NCI-H510A treated with DMSO at 0.1 percent for 48 hours (cell line): ENCODE measurements around the gene TFCP2L1.

Experiments used
- DNase-seq: peaks from one replicate; lab custom pipeline; 2025; lab: John Stamatoyannopoulos, UW

Gene TFCP2L1

GRCh38 chr2:121219866-121220265 lies 65.1 kb downstream of the TFCP2L1 start:
- DNase-seq = no peak

DNA sequence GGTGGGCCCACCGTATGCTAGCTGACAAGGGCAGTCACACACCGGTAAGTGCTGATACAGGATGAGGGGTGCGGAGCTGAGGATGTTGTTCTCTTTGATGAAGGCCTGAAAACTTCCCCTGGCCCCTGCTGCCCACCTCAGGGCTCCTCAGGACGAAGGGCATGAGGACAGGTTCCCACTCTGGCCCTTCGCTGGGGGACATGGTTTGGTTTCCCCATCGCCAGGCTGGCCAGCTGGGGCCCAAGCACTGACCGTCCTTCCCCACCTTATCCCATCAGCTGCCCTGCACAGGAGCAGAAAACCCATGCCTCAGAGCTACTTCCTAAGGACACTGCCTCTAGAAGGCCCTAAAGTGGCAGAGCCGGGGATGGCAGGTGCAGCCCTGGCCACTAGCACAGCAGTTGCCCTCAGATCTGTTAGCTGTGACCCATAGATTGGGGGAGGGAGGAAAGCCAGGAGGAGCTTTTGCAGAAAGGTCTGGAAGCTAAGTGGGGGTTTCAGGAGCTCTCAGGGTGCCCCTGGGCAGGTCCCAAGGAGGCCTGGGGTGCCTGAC lies 66.5 kb downstream of the TFCP2L1 start:
- DNase-seq = no peak

- no peak for DNase-seq
Measured at GRCh38 chr2:121217627-121218026, 67.4 kb downstream of the TFCP2L1 start.

DNA sequence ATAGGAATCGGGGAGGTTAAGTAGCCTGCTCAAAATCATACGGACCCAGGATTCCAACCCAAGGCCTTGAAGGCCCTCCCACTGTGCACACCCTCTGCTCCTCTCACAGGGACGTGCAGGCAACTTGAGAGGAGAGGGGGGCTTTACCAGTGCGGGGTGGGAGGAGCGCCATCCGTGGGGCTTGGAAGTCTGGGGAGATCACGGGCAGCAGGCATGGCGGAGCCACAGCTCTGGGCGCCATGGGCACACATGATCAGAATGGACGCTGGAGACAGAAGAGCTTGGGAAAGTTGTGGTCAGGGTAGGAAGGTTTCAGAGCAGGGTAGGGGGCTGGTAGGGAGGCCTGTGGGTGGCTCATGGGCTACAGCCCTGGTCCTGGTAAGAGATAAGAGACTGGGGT lies 70.7 kb downstream of the TFCP2L1 start:
- DNase-seq = no peak

- no peak for DNase-seq
Measured at GRCh38 chr2:121213386-121213785, 71.6 kb downstream of the TFCP2L1 start.

DNA sequence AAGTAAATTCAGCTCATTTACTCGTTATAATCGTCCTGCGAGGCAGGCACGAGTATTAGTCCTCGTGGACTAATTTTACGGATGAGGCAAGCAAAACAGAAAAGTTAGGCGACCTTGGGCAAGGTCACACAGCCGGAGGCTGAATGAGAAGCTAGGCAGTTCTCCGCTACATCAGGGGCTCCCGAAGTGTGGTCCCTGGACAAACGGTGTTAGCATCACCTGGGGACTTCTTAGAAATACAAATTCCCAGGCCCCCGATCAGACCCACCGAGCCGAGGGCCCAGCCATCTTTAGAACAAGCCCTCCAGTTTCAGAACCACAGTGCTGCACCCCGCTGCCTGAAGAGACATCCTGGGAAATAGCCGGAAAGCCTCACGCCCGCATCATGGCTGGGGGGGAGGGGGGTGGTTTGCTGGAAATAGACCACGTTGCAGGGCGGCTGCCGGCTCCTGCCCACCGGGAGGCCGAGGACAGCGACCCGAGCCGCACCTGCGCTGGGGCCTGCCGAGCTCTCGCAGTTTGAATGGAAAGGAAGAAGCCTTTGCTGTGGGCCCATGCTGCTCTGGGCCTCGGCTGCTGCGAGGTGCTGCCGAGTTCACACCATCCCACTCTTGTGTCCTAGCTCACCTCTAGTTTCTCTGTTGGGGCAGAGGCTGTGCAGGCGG lies 72.2 kb downstream of the TFCP2L1 start:
- DNase-seq = no peak

- no peak for DNase-seq
Measured at GRCh38 chr2:121211689-121212151, 73.3 kb downstream of the TFCP2L1 start.

GRCh38 chr2:121211251-121211650 lies 73.8 kb downstream of the TFCP2L1 start:
- DNase-seq = no peak

DNA sequence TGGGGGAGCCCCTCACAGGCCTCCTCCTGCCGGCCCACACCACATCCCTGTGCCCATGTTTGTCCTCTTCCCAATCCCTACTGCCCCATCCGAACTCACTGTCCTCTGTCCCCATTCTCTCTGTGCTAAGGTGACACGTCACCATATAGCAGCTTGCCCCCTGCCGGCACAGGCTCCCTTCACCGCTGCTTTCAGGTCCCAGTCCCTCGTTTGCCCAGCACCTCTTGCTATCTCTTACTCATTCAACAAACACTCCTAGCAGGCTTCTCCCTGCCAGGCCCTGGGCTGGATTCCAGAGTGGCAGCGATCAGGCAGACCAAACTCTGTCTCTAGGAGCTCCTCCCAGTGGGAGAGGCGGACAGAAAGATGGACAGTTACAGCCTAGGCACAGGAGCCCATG lies 74.3 kb downstream of the TFCP2L1 start:
- no peak for DNase-seq

GRCh38 chr2:121209014-121209610 lies 75.9 kb downstream of the TFCP2L1 start:
- DNase-seq = no peak

DNA sequence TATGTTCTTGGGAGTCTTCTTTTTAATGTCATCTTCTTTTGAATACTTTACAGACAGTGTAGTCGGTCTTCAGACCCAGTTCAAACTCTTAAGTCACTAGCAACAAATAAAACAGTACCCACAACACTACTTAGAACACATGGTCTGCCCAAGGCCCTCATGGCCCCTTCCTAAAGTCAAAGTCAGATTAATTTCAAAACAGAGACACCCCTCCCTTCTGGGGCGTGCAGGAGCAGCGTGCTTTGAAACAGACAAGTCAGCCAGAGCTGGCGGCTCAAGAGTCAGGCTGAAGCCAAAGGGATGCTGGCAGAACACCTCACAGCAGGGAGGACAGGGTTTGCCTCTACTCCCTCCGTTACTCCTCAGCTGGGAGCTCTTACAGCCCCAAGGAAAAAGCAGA lies 77.5 kb downstream of the TFCP2L1 start:
- no peak for DNase-seq

GRCh38 chr2:121205321-121205942 lies 79.6 kb downstream of the TFCP2L1 start:
- DNase-seq = no peak

GRCh38 chr2:121203591-121204249 lies 81.3 kb downstream of the TFCP2L1 start:
- no peak for DNase-seq

DNA sequence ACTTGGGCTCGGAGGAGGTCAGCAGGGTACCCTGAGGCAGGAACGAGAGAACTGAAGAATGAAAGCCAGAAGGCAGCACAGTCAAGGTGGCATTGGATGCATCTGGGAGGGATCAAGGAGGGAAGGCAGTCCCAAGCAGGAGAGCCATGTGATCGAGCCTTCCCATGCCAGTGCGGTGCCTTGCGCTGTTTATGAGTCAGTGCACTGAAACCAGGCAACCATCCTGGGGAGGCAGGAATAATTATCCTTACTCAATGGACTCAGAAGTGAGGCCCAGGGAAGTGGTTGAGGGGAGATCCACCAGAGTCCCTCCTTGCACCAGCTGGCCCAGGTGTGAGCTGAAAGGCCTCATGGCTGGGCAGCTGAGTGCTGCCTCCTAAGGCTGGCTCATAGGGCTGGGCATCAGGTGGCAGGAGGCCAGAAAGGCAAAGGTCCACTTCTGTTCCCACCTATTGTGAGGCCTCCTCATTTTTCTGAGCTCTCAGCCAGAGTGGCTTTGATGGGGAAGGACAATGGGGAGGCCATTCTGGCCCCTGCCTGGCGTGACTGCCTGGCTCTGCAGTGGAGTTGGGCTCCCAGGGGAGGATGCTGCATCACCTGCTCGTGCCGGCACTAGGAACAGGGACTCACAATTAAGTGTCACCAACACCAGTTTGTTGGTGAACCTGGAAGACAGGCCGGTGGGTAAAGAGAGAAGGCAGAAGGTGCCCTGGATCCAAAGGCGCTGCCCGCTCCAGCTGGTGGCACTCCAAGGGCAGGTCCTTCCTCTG lies 82.3 kb downstream of the TFCP2L1 start:
- DNase-seq = no peak

GRCh38 chr2:121201796-121202195 lies 83.2 kb downstream of the TFCP2L1 start:
- no peak for DNase-seq

DNA sequence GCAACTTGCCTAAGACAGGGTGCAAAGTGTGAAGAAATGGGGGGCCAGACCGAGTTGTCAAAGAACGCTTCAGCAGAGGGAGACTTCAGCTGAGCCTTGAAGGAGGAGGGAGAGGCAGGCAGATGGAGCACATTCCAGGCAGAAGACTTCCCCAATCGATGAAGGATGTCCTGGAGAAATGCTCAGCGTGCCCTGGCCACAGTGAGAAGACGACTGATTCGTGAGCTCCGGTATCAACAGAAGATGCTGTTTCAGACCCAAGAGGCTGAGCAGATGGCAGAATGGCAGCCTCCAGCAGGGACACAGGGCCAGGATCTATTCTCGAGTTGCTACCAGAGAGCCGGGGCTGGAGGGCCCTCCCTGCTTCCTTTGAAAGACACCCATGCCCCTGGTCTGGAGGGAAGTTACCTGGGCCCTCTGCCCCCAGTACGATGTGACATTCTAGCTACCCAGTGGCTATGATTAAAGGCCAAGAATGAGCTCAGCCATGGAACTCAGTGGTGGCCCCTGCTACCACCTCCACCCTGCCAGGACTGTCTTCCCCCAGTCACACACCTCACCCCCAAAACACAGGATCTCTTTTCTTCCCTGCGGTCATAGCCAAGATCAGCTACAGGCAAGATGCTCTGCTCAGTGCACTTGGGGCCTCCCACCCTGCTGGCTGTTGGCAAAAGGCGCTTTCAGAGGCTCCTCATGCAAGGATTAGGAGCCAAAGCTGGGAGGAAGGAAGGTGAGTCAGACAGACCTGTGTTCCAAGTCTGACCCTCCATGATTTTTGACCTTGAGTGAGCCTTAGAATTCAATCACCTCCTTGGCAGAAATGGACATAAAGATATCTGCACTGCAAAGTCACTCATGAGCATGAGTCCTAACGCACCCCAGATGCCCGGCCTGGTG lies 84.3 kb downstream of the TFCP2L1 start:
- no peak for DNase-seq

DNA sequence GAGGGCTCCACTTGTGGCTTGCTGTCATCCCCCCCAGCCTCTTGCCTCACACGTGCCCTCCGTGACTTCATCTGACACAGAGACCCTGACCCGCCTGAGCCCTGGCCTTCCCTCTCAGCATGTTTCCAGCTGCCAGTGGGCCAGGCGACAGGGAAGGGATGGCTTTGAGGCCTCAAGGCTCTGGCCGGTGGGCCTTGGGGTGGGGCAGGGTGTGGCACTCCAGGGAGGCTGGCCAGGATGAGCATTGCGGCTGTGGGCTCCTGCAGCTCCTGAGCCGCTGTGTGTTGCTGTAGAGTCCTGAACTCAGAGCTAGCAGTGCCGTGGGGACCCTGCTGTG lies 85.0 kb downstream of the TFCP2L1 start:
- no peak for DNase-seq

GRCh38 chr2:121199281-121200010 lies 85.6 kb downstream of the TFCP2L1 start:
- DNase-seq = no peak

- no peak for DNase-seq
Measured at GRCh38 chr2:121197369-121198091, 87.5 kb downstream of the TFCP2L1 start.

DNA sequence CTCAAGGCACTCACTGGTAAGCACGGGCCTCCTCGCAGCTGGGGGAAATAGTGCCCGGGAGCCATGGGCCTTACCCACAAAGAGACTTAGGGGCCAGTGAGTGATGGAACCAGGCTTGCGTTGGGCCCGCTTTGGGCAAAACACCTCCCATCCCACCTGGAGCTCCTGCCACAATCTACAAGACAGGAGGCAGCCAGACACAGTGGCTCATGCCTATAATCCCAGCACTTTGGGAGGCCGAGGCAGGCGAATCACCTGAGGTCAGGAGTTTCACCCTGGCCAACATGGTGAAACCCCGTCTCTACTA lies 88.2 kb downstream of the TFCP2L1 start:
- DNase-seq = no peak
